ENCODE data around the gene AASDH.
"Not testable (repeated sequence)": the region's sequence is repeated elsewhere in the genome, so short reads cannot be mapped to it uniquely, and the experiment has no call there.

AASDH gene

GRCh38 chr4:56372774-56373173 lies 14.5 kb downstream of the AASDH start:
- TF ChIP-seq CTCF (IDR thresholded peaks at IDR 0.05; ENCODE audit: low read length) (no peak), EZH2 (optimal IDR thresholded peaks at IDR 0.05; ENCODE audit: low read depth, low read length) (no peak), EZH2phosphoT487 (IDR thresholded peaks at IDR 0.05; ENCODE audit: low read length) (no peak)
- Histone ChIP-seq H3K4me3 (ENCODE audit: low read length) (no peak overlapping the region), H4K20me1 (ENCODE audit: insufficient read depth, low read length) (no peaks in the 10 kb centered on the region), H3K4me1 (ENCODE audit: low read length) (no peaks in the 10 kb centered on the region), H3K9ac (ENCODE audit: low read length) (no peak overlapping the region), H3K4me2 (ENCODE audit: low read depth, low read length) (no peak overlapping the region), H3K36me3 (replicated peaks; ENCODE audit: insufficient read depth, low read length) (no peaks in the 10 kb centered on the region), H3K9me3 (replicated peaks; ENCODE audit: insufficient read depth, low read length) (no peaks in the 10 kb centered on the region), H2AFZ (ENCODE audit: low read length) (no peak overlapping the region), H3K79me2 (ENCODE audit: low read length) (no peaks in the 10 kb centered on the region), H3F3A (ENCODE audit: insufficient read depth, low read length) (no peaks in the 10 kb centered on the region), H3K27ac (ENCODE audit: low read length) (no peak overlapping the region), H3K27me3 (replicated peaks; ENCODE audit: insufficient read depth, low read length) (no peaks in the 10 kb centered on the region), H3K9me2 (replicated peaks; ENCODE audit: insufficient read depth, low read length) (no peaks in the 10 kb centered on the region)
- no peak for DNase-seq

GRCh38 chr4:56371426-56372220 lies 15.7 kb downstream of the AASDH start:
- H3K79me2 ChIP-seq (ENCODE audit: low read length): no peaks in the 10 kb centered on the region
- no peaks in the 10 kb centered on the region for H3K36me3 ChIP-seq (replicated peaks; ENCODE audit: insufficient read depth, low read length)
- DNase-seq: no peak
- no peak overlapping the region for H3K27ac ChIP-seq (ENCODE audit: low read length)
- TF ChIP-seq EZH2phosphoT487 (IDR thresholded peaks at IDR 0.05; ENCODE audit: low read length) (no peak), CTCF (IDR thresholded peaks at IDR 0.05; ENCODE audit: low read length) (no peak), EZH2 (optimal IDR thresholded peaks at IDR 0.05; ENCODE audit: low read depth, low read length) (no peak)
- no peak overlapping the region for H2AFZ ChIP-seq (ENCODE audit: low read length)
- no peaks in the 10 kb centered on the region for H3K27me3 ChIP-seq (replicated peaks; ENCODE audit: insufficient read depth, low read length)
- no peaks in the 10 kb centered on the region for H3K9me3 ChIP-seq (replicated peaks; ENCODE audit: insufficient read depth, low read length)
- H3K4me3 ChIP-seq (ENCODE audit: low read length): no peak overlapping the region
- no peaks in the 10 kb centered on the region for H3K4me1 ChIP-seq (ENCODE audit: low read length)
- no peaks in the 10 kb centered on the region for H4K20me1 ChIP-seq (ENCODE audit: insufficient read depth, low read length)
- H3K9me2 ChIP-seq (replicated peaks; ENCODE audit: insufficient read depth, low read length): no peaks in the 10 kb centered on the region
- no peak overlapping the region for H3K4me2 ChIP-seq (ENCODE audit: low read depth, low read length)
- no peaks in the 10 kb centered on the region for H3F3A ChIP-seq (ENCODE audit: insufficient read depth, low read length)
- no peak overlapping the region for H3K9ac ChIP-seq (ENCODE audit: low read length)

- no peaks in the 10 kb centered on the region for H3K27me3 ChIP-seq (replicated peaks; ENCODE audit: insufficient read depth, low read length)
- H3K27ac ChIP-seq (ENCODE audit: low read length): no peak overlapping the region
- no peaks in the 10 kb centered on the region for H3K4me1 ChIP-seq (ENCODE audit: low read length)
- H3K36me3 ChIP-seq (replicated peaks; ENCODE audit: insufficient read depth, low read length): no peaks in the 10 kb centered on the region
- no peaks in the 10 kb centered on the region for H3K79me2 ChIP-seq (ENCODE audit: low read length)
- no peaks in the 10 kb centered on the region for H3K9me2 ChIP-seq (replicated peaks; ENCODE audit: insufficient read depth, low read length)
- H3K4me2 ChIP-seq (ENCODE audit: low read depth, low read length): no peak overlapping the region
- no peak for DNase-seq
- no peak overlapping the region for H2AFZ ChIP-seq (ENCODE audit: low read length)
- H3K4me3 ChIP-seq (ENCODE audit: low read length): no peak overlapping the region
- TF ChIP-seq EZH2 (optimal IDR thresholded peaks at IDR 0.05; ENCODE audit: low read depth, low read length): no peak
- no peak for TF ChIP-seq CTCF (IDR thresholded peaks at IDR 0.05; ENCODE audit: low read length)
- TF ChIP-seq EZH2phosphoT487 (IDR thresholded peaks at IDR 0.05; ENCODE audit: low read length): no peak
- no peaks in the 10 kb centered on the region for H3F3A ChIP-seq (ENCODE audit: insufficient read depth, low read length)
- no peak overlapping the region for H3K9ac ChIP-seq (ENCODE audit: low read length)
- no peaks in the 10 kb centered on the region for H4K20me1 ChIP-seq (ENCODE audit: insufficient read depth, low read length)
- no peaks in the 10 kb centered on the region for H3K9me3 ChIP-seq (replicated peaks; ENCODE audit: insufficient read depth, low read length)
Measured at GRCh38 chr4:56370377-56370776, 16.9 kb downstream of the AASDH start.

GRCh38 chr4:56362981-56363380 lies 24.3 kb downstream of the AASDH start:
- H3F3A ChIP-seq (ENCODE audit: insufficient read depth, low read length); H3K4me2 ChIP-seq (ENCODE audit: low read depth, low read length): not testable (repeated sequence)

More at GRCh38 chr4:56362981-56363380, 24.3 kb downstream of the AASDH start:
- not testable (repeated sequence) for H3K4me1 ChIP-seq (ENCODE audit: low read length); H3K9me2 ChIP-seq (replicated peaks; ENCODE audit: insufficient read depth, low read length); H3K27me3 ChIP-seq (replicated peaks; ENCODE audit: insufficient read depth, low read length); H3K27ac ChIP-seq (ENCODE audit: low read length); H3K9ac ChIP-seq (ENCODE audit: low read length); H3K9me3 ChIP-seq (replicated peaks; ENCODE audit: insufficient read depth, low read length); DNase-seq; H3K36me3 ChIP-seq (replicated peaks; ENCODE audit: insufficient read depth, low read length); H3K79me2 ChIP-seq (ENCODE audit: low read length); H2AFZ ChIP-seq (ENCODE audit: low read length); H4K20me1 ChIP-seq (ENCODE audit: insufficient read depth, low read length); H3K4me3 ChIP-seq (ENCODE audit: low read length)

Measured in MM.1S (cell line).